GM19238 (cell line): ENCODE results near the gene GMDS.

Source experiments
- DNase-seq: peaks from one replicate; pipeline ENCODE4 v3.0.0; 2011; ENCODE audit warnings: low spot score; ENCODE audit not compliant: insufficient read length

GMDS gene

GRCh38 chr6:1812034-1812433 is 433.4 kb downstream of the GMDS start:
- DNase-seq, result no peak

DNA sequence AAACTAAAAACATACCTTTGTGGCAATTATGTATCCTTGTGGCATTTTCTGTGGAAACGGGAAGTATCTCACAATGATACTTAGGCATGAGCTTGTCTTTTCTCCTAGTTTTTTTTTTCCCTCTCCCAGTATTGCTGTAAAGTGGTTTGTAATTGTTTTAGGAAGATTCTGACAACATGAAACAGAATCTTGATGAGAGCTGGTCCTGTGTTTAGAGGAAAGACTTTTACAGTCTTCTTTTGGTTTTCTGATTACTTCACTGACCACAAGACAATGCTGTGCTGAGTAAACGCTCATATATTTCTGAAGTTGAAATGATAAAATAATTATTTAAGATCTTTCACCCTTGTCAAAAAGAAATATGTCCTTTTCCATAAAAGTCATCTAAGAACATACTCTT is 434.5 kb downstream of the GMDS start:
- no peak for DNase-seq

DNA sequence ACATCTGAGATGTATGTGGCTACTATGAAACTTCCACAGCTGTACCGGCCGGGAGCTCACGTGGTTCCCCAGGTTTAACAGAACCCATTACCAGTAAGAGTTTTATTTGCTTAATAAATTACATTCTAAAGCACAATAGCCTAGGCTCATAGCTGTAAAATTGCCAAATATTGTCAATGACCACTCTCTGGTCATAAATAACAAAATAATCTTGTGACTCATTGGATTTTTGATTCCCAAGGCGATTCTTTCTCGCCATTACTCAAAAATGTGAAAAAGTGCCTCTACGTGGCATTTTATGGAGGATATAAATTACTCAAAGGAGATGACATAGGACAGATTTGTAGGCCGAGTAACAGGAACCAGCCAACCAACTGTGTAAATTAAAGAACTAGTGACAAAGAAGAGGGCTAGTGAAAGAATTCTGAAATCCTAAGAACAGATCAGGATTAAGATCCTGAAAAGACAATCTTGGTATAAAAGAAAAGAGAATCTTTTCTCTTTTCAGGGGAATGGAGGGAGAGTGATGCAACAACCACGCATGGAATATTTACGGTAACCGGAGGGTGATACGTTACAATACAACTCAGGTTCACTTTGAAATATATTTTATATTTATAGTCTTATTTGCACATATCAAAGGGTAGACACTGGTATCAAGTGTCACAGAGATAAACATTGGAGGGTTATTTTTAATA is 436.0 kb downstream of the GMDS start:
- no peak for DNase-seq

- no peak for DNase-seq
These were observed 438.5 kb downstream of the GMDS start for GRCh38 chr6:1806935-1807334.

GRCh38 chr6:1802491-1803395 is 442.7 kb downstream of the GMDS start:
- DNase-seq, result no peak

DNA sequence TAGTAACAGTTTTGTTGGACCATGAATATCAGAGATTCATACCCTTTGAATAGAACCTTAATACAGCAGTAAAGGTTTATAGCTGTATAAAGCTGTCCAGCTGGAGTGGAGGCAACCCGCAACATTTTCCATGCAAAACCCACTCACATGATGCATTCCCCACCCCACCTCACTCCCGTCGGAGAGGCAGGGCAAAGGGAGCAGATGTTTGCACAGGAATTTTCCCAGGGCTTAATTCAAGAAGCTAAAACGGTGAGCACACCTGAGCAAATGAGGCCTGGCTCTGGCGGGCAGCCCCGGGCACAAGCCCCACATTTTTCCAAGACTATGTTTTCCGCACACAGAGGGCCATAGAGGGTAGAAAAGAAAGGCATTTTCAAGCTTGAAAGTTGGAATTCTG is 444.0 kb downstream of the GMDS start:
- no peak for DNase-seq

GRCh38 chr6:1800845-1801244 is 444.6 kb downstream of the GMDS start:
- no peak for DNase-seq

DNA sequence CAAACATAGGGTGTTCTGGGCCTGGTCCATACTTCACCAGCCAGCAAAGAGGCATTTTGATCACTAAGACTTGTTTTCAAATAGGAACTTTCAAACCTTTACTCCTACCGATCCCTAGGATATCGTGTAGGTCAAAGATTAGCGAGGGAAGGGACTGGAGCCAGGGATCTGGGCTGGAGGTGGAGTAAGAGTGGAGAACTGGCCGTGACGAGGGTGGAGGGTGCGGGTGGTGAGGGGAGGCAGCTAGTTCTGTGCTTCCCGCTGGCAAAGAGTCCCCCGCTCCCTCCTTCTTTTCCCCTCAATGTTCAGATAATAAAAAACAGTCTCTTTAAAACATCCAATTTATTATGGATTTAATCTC is 446.5 kb downstream of the GMDS start:
- DNase-seq, result no peak

- no peak for DNase-seq
These were observed 447.0 kb downstream of the GMDS start for GRCh38 chr6:1798303-1798964.

GRCh38 chr6:1797801-1798200 is 447.6 kb downstream of the GMDS start:
- DNase-seq, result no peak

DNA sequence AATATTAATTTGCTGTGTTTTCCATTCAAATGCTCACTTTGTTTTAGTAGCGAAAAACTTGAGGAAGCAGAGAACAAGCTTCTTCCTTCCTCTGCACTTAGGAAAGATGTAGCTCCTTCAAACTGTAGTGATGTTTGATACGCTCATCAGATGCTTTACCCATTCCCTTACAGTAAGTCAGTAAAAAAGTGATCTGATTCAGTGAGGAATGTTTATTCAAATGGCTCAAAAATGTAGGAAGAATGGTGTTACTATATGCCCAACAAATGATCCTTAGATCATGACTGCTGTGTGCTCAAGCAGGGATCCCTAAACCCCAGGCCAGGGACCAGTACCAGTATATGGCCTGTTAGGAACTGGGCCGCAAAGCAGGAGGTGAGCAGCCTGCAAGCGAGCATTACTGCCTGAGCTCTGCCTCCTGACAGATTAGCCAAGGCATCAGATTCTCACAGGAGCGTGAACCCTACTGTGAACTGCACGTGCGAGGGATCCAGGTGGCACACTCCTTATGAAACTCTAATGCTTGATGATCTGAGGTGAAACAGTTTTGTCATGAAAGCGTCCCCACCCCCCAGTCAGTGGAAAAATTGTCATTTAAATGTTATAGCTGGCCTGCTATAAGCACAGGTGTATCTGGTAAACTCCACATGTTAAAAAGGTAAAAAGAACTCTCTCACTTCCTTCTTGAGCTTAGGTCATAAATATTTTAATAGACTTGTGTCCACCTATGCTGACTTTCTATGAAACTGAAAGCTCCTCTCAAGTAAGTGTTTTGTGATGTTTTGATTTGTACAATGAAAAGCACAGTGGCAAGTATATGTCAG is 448.5 kb downstream of the GMDS start:
- DNase-seq, result no peak

- DNase-seq, result no peak
These were observed 449.5 kb downstream of the GMDS start for GRCh38 chr6:1795910-1796309.

- no peak for DNase-seq
These were observed 452.4 kb downstream of the GMDS start for GRCh38 chr6:1792989-1793388.

DNA sequence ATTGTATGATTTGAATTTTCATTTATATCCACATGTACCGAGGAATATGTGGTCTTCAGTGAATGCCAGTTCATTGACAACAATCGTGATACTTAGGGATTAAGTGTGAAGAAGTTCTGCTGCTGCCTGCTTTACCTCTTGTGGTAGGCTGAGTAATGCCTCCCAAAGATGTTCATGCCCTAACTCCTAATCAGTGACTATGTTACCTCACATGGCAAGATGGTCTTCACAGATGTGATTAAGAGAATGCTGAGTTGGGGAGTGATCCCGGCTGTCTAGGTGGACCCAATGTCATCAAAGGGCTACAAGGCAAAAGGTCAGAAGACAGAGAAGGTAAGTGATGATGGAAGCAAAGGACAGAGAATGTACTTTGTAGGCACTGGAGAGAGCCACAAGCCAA is 454.7 kb downstream of the GMDS start:
- DNase-seq, result no peak

GRCh38 chr6:1789092-1789491 is 456.3 kb downstream of the GMDS start:
- DNase-seq, result no peak

GRCh38 chr6:1787894-1788293 is 457.5 kb downstream of the GMDS start:
- DNase-seq, result no peak

- DNase-seq, result no peak
These were observed 458.7 kb downstream of the GMDS start for GRCh38 chr6:1786455-1787453.

- DNase-seq, result no peak
These were observed 461.0 kb downstream of the GMDS start for GRCh38 chr6:1784422-1784884.

- DNase-seq, result no peak
These were observed 463.6 kb downstream of the GMDS start for GRCh38 chr6:1781817-1782184.

DNA sequence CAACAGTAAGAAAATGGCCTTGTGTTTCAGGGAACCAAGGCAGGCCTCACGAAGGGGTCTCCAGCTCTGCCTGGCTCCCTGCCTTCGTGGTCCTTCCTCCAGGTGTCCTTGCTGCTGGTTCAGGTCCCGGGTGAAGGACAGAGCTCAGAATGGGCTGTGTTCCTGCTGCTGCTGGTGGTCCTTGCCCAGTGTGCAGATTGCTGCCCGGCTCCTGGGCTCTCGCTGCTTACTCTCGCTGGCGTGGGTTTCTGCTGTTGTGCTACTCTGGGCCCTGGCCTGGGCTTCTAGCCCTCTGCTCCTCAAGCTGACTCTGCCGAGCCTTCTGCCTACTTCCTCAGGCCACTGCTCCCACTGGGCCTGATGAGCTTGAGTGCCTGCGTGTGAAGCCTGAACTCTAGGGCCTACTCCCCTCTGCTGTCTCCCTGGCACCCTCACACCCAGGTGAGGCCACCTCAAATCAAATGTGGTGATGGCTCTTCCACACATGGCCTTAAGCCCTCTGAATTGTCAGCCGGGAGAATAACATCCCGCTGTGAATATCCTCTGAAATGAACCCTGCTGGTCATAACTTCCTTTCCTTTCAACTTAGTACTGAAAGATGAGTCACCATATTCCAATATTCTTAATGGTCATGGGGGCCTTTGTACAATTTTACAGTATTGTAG is 464.1 kb downstream of the GMDS start:
- no peak for DNase-seq
